ENCODE data around the gene PSMD8. TPM values are rescaled to one million over a fixed set of nuclear protein-coding genes. Genes with fewer than 3 reads are reported as not detected.
"Not testable (repeated sequence)": the region's sequence is repeated elsewhere in the genome, so short reads cannot be mapped to it uniquely, and the experiment has no call there.

The PSMD8 gene
- total RNA-seq, 1 donor from 2014 or later: 134 TPM

GRCh38 chr19:38360839-38361631 is 13.3 kb upstream of the PSMD8 start:
- peak overlapping the region; percentile 41 for H3K27ac Mint-ChIP-seq

GRCh38 chr19:38361633-38362075 is 12.7 kb upstream of the PSMD8 start:
- DNase-seq (no peak), ATAC-seq (ENCODE audit: low read depth) (peak; percentile 76)
- CTCF ChIA-PET: no interaction called here
- Mint-ChIP-seq H3K4me3 (peak overlapping the region; percentile 85), H3K27me3 (peaks cover 7% of the 10 kb centered on the region), H3K27ac (no peak overlapping the region), H3K36me3 (ENCODE audit: low read depth) (no peaks in the 10 kb centered on the region), H3K4me1 (peaks cover 19% of the 10 kb centered on the region), H3K9me3 (no peaks in the 10 kb centered on the region)
- intact Hi-C loops (cut with micrococcal nuclease): loop anchor here (1.0 kb wide), 2 partner anchors 13 to 24 kb away; partner anchors contain the start of gene PSMD8
- POLR2A ChIA-PET: interaction anchor here (0.7 to 3.5 kb wide), 6 partner anchors 13 to 568 kb away, joined by 3 to 21 read pairs (median 8); partner anchors contain the start of genes CATSPERG and PSMD8
- no peak for TF ChIP-seq CTCF (IDR thresholded peaks at IDR 0.05)

More at GRCh38 chr19:38360839-38361631, 13.3 kb upstream of the PSMD8 start:
- Mint-ChIP-seq H3K27me3 (peaks cover 7% of the 10 kb centered on the region), H3K9me3 (no peaks in the 10 kb centered on the region), H3K4me3 (peak overlapping the region; percentile 85), H3K36me3 (ENCODE audit: low read depth) (no peaks in the 10 kb centered on the region), H3K4me1 (peaks cover 19% of the 10 kb centered on the region)
- DNase-seq: peak; percentile 22
- peak; percentile 1 for ATAC-seq (ENCODE audit: low read depth)
- intact Hi-C loops (cut with micrococcal nuclease): loop anchor here (1.0 kb wide), 2 partner anchors 13 to 24 kb away; partner anchors contain the start of gene PSMD8
- CTCF ChIA-PET: no interaction called here
- TF ChIP-seq CTCF (IDR thresholded peaks at IDR 0.05): no peak
- POLR2A ChIA-PET: interaction anchor here (2.3 to 3.5 kb wide), 2 partner anchors 10 to 14 kb away, joined by 7 to 21 read pairs; partner anchors contain the start of gene PSMD8

- Mint-ChIP-seq H3K27ac (no peak overlapping the region), H3K36me3 (ENCODE audit: low read depth) (no peaks in the 10 kb centered on the region), H3K4me3 (peak overlapping the region; percentile 85), H3K9me3 (no peaks in the 10 kb centered on the region), H3K27me3 (peaks cover 7% of the 10 kb centered on the region), H3K4me1 (peaks cover 19% of the 10 kb centered on the region)
- POLR2A ChIA-PET: interaction anchor here (0.7 to 3.5 kb wide), 7 partner anchors 12 to 1049 kb away, joined by 3 to 21 read pairs (median 6); partner anchors contain the start of genes CATSPERG and PSMD8
- intact Hi-C loops (cut with micrococcal nuclease): no loop called here
- peak; percentile 58 for DNase-seq
- CTCF ChIA-PET: no interaction called here
- peak; percentile 65 for ATAC-seq (ENCODE audit: low read depth)
- no peak for TF ChIP-seq CTCF (IDR thresholded peaks at IDR 0.05)
These were observed 12.1 kb upstream of the PSMD8 start for GRCh38 chr19:38362076-38362945.

- DNase-seq; H3K9me3 Mint-ChIP-seq; H3K36me3 Mint-ChIP-seq (ENCODE audit: low read depth); ATAC-seq (ENCODE audit: low read depth); H3K27me3 Mint-ChIP-seq; intact Hi-C loops (cut with micrococcal nuclease); CTCF ChIA-PET; H3K27ac Mint-ChIP-seq: not testable (repeated sequence)
- H3K4me1 Mint-ChIP-seq: peaks cover 19% of the 10 kb centered on the region
- H3K4me3 Mint-ChIP-seq: peak overlapping the region; percentile 58
- POLR2A ChIA-PET: interaction anchor here (0.7 to 3.5 kb wide), 2 partner anchors 12 to 1048 kb away, joined by 6 to 21 read pairs; partner anchors contain the start of gene PSMD8
These were observed 11.3 kb upstream of the PSMD8 start for GRCh38 chr19:38362946-38363688.

- H3K27me3 Mint-ChIP-seq: peaks cover 2% of the 10 kb centered on the region
- intact Hi-C loops (cut with micrococcal nuclease): no loop called here
- DNase-seq: no peak
- no peak overlapping the region for H3K4me3 Mint-ChIP-seq
- no peaks in the 10 kb centered on the region for H3K36me3 Mint-ChIP-seq (ENCODE audit: low read depth)
- no peak for ATAC-seq (ENCODE audit: low read depth)
- no peak for TF ChIP-seq CTCF (IDR thresholded peaks at IDR 0.05)
- peaks cover 8% of the 10 kb centered on the region for H3K4me1 Mint-ChIP-seq
- ChIA-PET CTCF (no interaction called here), POLR2A (no interaction called here)
- H3K27ac Mint-ChIP-seq: no peak overlapping the region
- no peaks in the 10 kb centered on the region for H3K9me3 Mint-ChIP-seq
These were observed 7.3 kb upstream of the PSMD8 start for GRCh38 chr19:38367041-38367440.
